ENCODE results near the gene PRODH.
"Not testable (repeated sequence)": the region's sequence is repeated elsewhere in the genome, so short reads cannot be mapped to it uniquely, and the experiment has no call there.

GRCh38 chr22:18956956-18957355, 20.9 kb upstream of the PRODH start:
- TF ChIP-seq POLR2AphosphoS5 (IDR thresholded peaks at IDR 0.05; ENCODE audit: insufficient read depth, low read depth, low read length); CTCF (IDR thresholded peaks at IDR 0.05; ENCODE audit: extremely low read depth in 1 of 2, insufficient read depth in 1 of 2, low read depth in 1 of 2, low read length in 2 of 2); POLR2A (IDR thresholded peaks at IDR 0.05; ENCODE audit: low read depth, low read length); EZH2 (IDR thresholded peaks at IDR 0.05; ENCODE audit: borderline replicate concordance, low read depth, low read length, severe bottlenecking); JUN (IDR thresholded peaks at IDR 0.05; ENCODE audit: borderline replicate concordance, insufficient read depth, insufficient read length, low read depth); FOS (IDR thresholded peaks at IDR 0.05; ENCODE audit: borderline replicate concordance, insufficient read depth, low read length); MYC (IDR thresholded peaks at IDR 0.05; ENCODE audit: low read depth, low read length); MAX (IDR thresholded peaks at IDR 0.05; ENCODE audit: insufficient read depth, insufficient read length); GATA2 (IDR thresholded peaks at IDR 0.05; ENCODE audit: insufficient read depth, insufficient read length, low read depth, low read length): not testable (repeated sequence)

Data from endothelial cell of umbilical vein (primary cell).